SH-SY5Y (cell line): ENCODE data around the gene DLK1.

ENCODE experiments used
- GATA2 ChIP-seq: IDR thresholded peaks from 2 replicates; pipeline ENCODE4 v1.6.1; 2011; ENCODE audit warnings: mild to moderate bottlenecking, low read depth, low read length
- GATA3 ChIP-seq: IDR thresholded peaks from 2 replicates; pipeline ENCODE4 v1.6.1; 2011; ENCODE audit warnings: low read depth, mild to moderate bottlenecking, low read length, moderate library complexity

- peak; percentile 69; the same call in 1 of the 2 replicates for TF ChIP-seq GATA2
- no peak for TF ChIP-seq GATA3
These were observed 50.7 kb downstream of the DLK1 start for GRCh38 chr14:100777366-100777817.
